HepG2 (cell line): ENCODE data around the gene KCTD13. TPM values are rescaled to one million over a fixed set of nuclear protein-coding genes. Genes with fewer than 3 reads are reported as not detected.

Source experiments
- CEBPZ ChIP-seq: IDR thresholded peaks from 2 replicates; pipeline ENCODE4 v1.6.1; 2012; ENCODE audit warnings: low read length, improper control_type of control experiment
- NRL ChIP-seq: sonication (generic); formaldehyde crosslinking; IDR thresholded peaks from 2 replicates; pipeline ENCODE4 v1.5.0; 2020; ENCODE audit warnings: missing genetic modification reagents, mild to moderate bottlenecking, moderate library complexity, borderline replicate concordance
- PRMT3 ChIP-seq: sonication (generic); formaldehyde crosslinking; IDR thresholded peaks from 2 replicates; pipeline ENCODE4 v1.8.1; 2022; ENCODE audit warnings: low read depth, mild to moderate bottlenecking, moderate library complexity, missing genetic modification reagents, borderline replicate concordance
- PTBP1 ChIP-seq: fragments of 200-400 bp; formaldehyde crosslinking; IDR thresholded peaks from 2 replicates; pipeline ENCODE4 v1.6.1; 2018; ENCODE audit warnings: low read length, low read depth; ENCODE audit not compliant: poor library complexity, severe bottlenecking
- RNF2 ChIP-seq: fragments of 450-650 bp; conservative IDR thresholded peaks from 2 replicates; pipeline ENCODE4 v1.6.1; 2016; ENCODE audit warnings: low read depth
- RNF219 ChIP-seq: sonication (generic); formaldehyde crosslinking; IDR thresholded peaks from 2 replicates; pipeline ENCODE4 v1.5.0; 2020; ENCODE audit warnings: mild to moderate bottlenecking, missing genetic modification reagents
- STAT6 ChIP-seq: sonication (generic); formaldehyde crosslinking; IDR thresholded peaks from 2 replicates; pipeline ENCODE4 v1.4.0; 2020; ENCODE audit warnings: missing genetic modification reagents, mild to moderate bottlenecking, borderline replicate concordance
- U2AF2 ChIP-seq: fragments of 200-400 bp; formaldehyde crosslinking; IDR thresholded peaks from 2 replicates; pipeline ENCODE4 v1.6.1; 2017; ENCODE audit warnings: low read depth, mild to moderate bottlenecking, low read length
- ZNF407 ChIP-seq: sonication (generic); formaldehyde crosslinking; IDR thresholded peaks from one replicate; pipeline ENCODE4 v1.5.1; 2020; ENCODE audit warnings: mild to moderate bottlenecking, missing genetic modification reagents; ENCODE audit errors: not compliant biosample characterization
- ZNF569 ChIP-seq: sonication (generic); formaldehyde crosslinking; IDR thresholded peaks from 2 replicates; pipeline ENCODE4 v1.5.0; 2020; ENCODE audit warnings: mild to moderate bottlenecking, missing genetic modification reagents, moderate library complexity, borderline replicate concordance
- ZNF891 ChIP-seq: sonication (generic); formaldehyde crosslinking; IDR thresholded peaks from 2 replicates; pipeline ENCODE4 v1.5.0; 2020; ENCODE audit warnings: mild to moderate bottlenecking, missing genetic modification reagents
- ZSCAN30 ChIP-seq: sonication (generic); formaldehyde crosslinking; IDR thresholded peaks from 2 replicates; pipeline ENCODE4 v1.5.0; 2020; ENCODE audit warnings: mild to moderate bottlenecking, missing genetic modification reagents
- polyA plus RNA-seq, 8 experiments: library from polyadenylated mRNA; depleted of rRNA in 3 of 8; stranded (reverse) in 7 of 8; unstranded in 1 of 8; fragments of >200 nt; fragmentation: Illumina TruSeq in 4 of 8; extraction: Trizol in 4 of 8; gene quantifications; 2 replicates each; pipeline versions ENCODE4 v1.2.1 to v1.2.3, GENCODE V29; 2011 to 2016; ENCODE audit warnings: low read depth in 4 of 8, missing spikeins in 1 of 8, mixed read lengths in 1 of 8; ENCODE audit not compliant: insufficient read depth in 1 of 8
- total RNA-seq, 5 experiments: library from RNA; depleted of rRNA; stranded (reverse); fragments of >200 nt; fragmentation: Illumina TruSeq; extraction: Trizol; gene quantifications; 2 replicates each; pipeline ENCODE4 v1.2.3, GENCODE V29; 2016; ENCODE audit warnings: low read depth in 1 of 5

The KCTD13 gene
- total and polyA plus RNA-seq, 2 of the 13 experiments (the other 11 are each of a cell fraction or from before 2014, with no cell fraction given) = 6.3 to 14.7 TPM

GRCh38 chr16:29862383-29862883 is 63.6 kb downstream of the KCTD13 start (continued):
- TF ChIP-seq ZNF407 (CRISPR knock-in tag) (peak; percentile 52), STAT6 (CRISPR knock-in tag) (0 out of 2 replicates have a peak, but pooled peaks have one; percentile 8), CEBPZ (no peak), RNF219 (CRISPR knock-in tag) (no peak), ZNF891 (CRISPR knock-in tag) (no peak), U2AF2 (no peak; the same call in 1 of the 2 replicates), PTBP1 (no peak), ZSCAN30 (no peak), NRL (CRISPR knock-in tag) (no peak; the same call in 1 of the 2 replicates), PRMT3 (no peak), RNF2 (no peak), ZNF569 (no peak)
